GM04503 (cell line): ENCODE measurements around the gene LGMN.
"Not testable (repeated sequence)": the region's sequence is repeated elsewhere in the genome, so short reads cannot be mapped to it uniquely, and the experiment has no call there.

Experiments
- DNase-seq: peaks from one replicate; pipeline ENCODE4 v3.0.0-alpha.2; 2012; ENCODE audit warnings: low read depth

The LGMN gene

GRCh38 chr14:92748259-92749016 is at the start of gene LGMN:
TSS of gene LGMN (minus strand) at chr14:92748627. CDS start at chr14:92732786, 15,841 bp downstream.
- DNase-seq: peak; percentile 62

GRCh38 chr14:92794961-92795360 is 46.5 kb upstream of the LGMN start:
- DNase-seq: no peak

GRCh38 chr14:92794547-92794941 is 46.1 kb upstream of the LGMN start:
- DNase-seq: no peak

GRCh38 chr14:92793709-92794546 is 45.5 kb upstream of the LGMN start, which contains the start of gene GOLGA5:
TSS of gene GOLGA5 (plus strand) at chr14:92794305. CDS start at chr14:92797438, 3,133 bp downstream.
- DNase-seq: peak; percentile 80

DNA sequence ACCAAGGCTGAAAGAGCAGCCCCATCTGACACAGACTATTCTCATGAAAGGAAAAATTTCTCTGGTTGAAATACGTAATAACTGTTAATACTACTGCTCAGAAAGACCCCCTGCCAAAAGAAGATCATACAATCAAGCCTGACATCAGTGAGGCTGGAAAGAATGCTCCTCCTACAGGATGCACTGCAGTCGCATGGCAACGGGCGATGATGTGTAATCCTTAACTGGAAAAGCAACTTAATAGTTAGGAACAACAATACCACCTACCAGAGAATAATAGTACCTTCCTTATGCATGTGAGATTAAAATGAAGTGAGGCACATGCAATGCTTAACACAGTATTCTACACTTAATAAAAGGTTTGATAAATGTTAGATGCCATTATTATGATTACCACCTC is 44.5 kb upstream of the LGMN start:
- no peak for DNase-seq

DNA sequence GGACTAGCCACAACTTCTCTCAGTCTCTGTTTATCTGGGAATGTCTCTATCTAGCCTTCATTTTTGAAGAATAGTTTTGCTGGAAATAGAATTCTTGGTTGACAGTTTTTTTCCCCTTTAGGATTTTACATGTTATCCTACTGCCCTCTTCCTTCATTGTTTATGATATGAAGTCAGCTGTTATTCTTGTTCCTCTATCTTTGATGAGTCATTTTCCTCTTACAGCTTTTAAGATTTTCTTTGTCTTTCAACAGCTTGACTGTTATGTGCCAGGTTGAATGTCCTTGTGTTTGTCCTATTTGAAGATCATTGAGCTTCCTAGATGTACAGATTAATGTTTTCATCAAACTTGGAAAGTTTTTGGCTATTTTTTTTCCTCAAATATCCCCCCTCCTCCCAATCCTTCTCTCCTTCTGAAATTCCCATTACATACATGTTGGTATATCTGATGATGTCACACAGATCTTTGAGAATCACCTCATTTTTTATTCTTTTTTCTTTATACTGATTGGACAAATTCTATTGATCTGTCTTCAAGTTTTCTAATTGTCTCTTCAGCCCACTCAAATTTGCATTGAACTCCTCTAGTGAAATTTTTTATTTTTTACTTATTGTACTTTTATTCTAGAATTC is 41.1 kb upstream of the LGMN start:
- no peak for DNase-seq

GRCh38 chr14:92787554-92787953 is 39.1 kb upstream of the LGMN start:
- DNase-seq: no peak

DNA sequence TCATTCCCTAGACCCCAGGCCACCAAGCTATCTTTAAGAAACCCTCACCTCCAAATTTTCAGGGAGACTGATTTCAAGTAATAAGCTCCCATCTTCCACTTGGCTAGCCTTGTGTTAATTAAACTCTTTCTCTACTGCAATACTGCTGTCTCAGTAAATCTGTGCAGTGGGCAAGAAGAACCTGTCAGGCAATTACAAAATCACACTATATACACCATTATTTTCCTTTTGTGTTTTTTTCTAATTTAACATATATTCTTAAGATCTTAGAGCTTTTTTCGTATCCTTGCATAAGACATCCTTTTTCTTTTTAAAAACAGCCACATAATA is 38.0 kb upstream of the LGMN start:
- DNase-seq: no peak

DNA sequence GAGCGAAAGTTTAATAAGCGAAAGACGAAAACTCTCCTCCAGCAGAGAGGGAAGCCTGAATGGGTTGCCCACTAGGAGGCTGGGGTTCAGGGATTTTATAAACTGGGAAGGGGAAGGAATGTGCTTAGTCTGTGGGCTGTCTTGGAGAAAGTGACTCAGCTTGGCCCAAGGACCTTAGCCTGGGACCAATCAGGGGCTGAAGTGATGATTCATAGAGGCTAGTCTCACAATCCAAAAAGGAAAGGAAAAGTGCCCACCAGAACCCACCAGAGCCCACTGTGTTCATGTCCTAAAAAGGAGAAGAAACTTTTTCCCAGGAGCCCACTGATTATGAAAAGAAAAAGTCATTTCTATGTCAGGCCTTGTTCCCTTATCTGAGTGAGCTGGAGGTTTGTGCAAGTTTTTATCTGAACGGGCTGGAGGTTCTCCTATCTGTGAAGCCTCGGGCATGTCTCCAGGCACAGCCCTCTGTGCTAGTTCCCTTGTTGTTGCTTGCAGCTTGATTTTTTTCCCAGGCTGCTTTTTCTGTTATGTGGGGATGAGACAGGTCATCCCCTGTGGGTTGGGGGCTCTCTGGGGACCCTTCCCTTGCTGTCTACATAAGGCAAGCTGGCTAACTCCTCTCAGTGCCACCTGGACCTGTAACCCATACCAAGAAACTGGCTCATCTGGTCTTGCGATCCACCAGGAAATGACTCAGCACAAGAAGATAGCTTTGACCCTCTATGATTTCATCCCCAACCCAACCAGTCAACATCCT is 37.4 kb upstream of the LGMN start:
- peak; percentile 37 for DNase-seq

DNA sequence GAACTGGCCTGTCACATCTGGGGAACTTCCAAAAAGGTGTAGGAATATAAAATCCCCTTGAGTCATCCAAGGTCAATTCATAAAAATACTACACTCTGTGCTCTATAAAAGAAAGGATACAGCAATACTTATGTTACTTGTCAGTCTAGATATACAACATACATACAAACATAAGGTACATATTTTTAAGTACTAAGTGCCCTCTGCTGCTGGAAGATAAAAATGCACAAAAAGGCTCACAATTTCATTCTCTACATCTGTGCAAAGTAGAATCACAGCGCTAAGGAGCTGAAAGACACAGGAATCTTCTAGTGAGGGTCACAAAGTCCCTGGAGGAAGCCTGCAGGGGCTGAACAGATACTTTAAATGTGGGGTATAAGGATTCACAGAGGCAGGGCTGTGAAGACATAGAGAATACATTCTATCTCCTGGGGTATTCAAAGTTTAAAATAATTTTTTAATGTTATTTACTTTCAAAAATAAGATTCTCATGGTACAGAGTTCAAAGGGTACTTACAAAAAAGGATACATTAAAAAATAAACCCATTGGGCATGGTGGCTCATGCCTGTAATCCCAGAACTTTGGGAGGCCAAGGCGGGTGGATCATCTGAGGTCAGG is 35.5 kb upstream of the LGMN start:
- DNase-seq: no peak

- no peak for DNase-seq
Observed at GRCh38 chr14:92781350-92781749, 32.9 kb upstream of the LGMN start.

DNA sequence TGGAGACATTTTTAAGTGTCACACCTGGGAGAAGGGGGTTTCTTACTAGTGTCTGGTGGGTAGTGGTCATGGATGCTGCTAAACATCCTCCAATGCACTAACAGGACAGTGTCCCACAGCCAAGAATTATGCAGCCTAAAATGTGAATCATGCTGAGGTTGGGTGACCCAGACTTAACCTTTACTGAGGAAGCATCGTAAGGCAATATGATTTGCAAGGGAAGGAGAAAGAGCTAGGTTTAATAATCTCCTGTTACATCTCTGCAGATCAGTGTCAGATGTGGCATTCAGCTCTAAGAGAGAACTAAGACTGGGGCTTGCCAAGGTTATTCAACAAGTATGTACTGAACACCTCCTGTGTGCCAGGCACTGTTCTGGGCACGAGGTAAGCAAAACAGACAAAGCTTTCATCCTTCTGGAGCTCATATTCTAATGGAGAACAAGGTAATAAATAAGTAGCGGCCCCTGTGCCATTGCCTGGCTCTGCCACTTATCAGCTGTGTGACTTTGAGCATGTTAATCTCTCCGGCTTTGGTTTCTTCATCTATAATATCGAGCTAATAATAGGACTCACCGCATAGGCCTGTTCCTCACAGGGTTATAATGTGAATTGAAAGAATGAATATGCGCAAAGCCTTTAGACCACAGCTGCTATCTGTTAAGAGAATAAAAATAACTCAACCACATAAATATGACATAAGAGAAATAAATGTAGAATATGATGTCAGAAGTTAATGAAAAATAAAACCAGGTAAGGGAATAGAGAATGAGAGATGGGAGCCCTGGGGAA is 32.2 kb upstream of the LGMN start:
- DNase-seq: peak; percentile 55

DNA sequence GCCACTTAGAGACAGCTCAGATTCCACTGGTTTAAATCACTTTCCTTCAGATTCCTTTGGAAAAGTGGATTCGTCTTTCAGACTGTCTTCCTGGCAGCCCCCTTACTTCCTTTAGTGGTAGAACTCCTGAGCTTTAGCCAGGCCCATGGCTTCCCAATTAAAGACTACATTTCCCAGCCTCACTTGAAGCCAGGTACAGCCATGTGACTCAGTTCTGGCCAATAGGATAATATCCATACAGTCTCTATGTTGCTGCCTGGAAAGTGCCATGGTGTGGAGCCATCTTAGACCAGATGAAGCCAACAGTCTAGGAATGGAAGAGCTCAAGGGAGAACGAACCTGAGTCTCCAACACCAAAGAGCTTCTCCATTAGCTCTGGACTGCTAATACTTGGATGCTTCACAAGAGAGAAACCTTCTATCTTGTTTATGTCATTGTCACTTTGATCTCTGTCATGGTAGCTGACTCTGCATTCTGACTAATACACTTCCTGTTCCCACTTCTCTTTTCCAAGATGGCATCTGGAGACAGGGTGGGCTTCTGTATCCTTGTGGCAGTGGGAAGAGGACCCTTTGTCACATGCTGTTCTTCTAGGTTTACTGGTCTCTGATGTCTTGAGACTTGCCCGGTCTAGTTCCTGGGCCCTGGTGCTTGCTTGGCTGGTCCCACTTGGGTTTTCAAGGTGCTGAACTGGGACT is 30.6 kb upstream of the LGMN start:
- DNase-seq: not testable (repeated sequence)

- DNase-seq: not testable (repeated sequence)
Observed at GRCh38 chr14:92775292-92775691, 26.9 kb upstream of the LGMN start.

DNA sequence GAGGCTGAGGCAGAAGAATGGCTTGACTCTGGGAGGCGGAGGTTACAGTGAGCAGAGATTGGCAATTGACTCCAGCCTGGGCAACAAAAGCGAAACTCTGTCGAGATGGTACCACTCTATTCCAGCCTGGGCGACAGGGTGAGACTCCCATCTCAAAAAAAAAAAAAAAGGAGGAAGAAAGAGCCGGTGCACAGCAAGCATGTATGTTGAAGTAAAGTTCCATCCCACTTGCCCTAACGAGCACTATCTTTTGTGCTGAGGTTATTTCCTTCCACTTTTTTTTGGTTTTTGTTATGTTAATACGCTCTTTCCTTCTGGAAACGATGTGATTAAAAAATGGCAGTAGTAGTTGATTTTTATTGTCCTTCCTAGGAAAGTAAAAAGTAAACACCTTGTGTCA is 26.1 kb upstream of the LGMN start:
- DNase-seq: no peak

- no peak for DNase-seq
Observed at GRCh38 chr14:92770484-92770883, 22.1 kb upstream of the LGMN start.

DNA sequence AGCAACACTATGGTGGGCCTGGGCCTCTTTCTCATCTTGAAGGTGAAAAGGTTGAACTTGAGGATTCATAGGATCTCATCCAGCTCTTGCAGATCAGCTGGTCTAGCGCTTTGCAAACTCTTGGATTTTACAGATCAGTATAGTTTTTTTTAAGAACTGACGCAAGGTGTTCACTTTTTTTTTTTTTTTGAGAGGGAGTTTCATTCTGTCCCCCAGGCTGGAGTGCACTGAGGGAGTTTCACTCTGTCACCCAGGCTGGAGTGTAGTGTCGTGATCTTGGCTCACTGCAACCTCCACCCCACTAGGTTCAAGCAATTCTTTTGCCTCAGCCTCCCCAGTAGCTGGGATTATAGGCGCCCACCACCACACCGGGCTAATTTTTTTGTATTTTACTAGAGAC is 20.4 kb upstream of the LGMN start:
- DNase-seq: no peak

- DNase-seq: not testable (repeated sequence)
Observed at GRCh38 chr14:92768236-92768635, 19.8 kb upstream of the LGMN start.

GRCh38 chr14:92763666-92764631 is 15.5 kb upstream of the LGMN start:
- not testable (repeated sequence) for DNase-seq
